22Rv1 (cell line): ENCODE data around the gene KLHL12.
"Not testable (repeated sequence)": the region's sequence is repeated elsewhere in the genome, so short reads cannot be mapped to it uniquely, and the experiment has no call there.

Experiments used
- H3K27ac ChIP-seq: fragments of 450-650 bp; 2 replicates; pipeline ENCODE4 v1.5.1; 2017
- ZFX ChIP-seq: fragments of 450-650 bp; IDR thresholded peaks from 2 replicates; pipeline ENCODE4 v1.6.1; 2017; ENCODE audit warnings: antibody characterized with exemption, borderline replicate concordance
- TF ChIP-seq, protein P1 (sequence below): fragments of 450-650 bp; IDR thresholded peaks from 2 replicates; pipeline ENCODE4 v1.5.1; 2017; ENCODE audit warnings: mild to moderate bottlenecking

KLHL12 gene

DNA sequence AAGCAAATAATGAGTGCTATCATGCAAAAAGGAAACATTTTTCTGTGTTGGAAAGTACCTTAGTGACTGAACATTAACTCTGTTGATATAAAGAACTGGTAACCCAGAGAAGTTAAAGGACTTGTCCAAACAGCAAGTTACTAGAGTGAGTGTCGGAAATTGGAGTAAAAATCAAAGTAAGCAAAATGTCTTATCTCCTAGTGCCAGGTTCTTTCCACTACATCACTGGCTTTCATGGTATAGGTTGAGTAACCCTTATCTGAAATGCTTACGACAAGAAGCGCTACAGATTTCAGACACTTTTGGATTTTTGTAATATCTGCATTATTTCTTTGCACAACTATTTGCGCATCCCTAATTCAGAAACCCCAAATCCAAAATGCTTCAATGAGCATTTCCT lies 21.7 kb downstream of the KLHL12 start:
- H3K27ac ChIP-seq: no peak overlapping the region
- TF ChIP-seq, protein P1, sequence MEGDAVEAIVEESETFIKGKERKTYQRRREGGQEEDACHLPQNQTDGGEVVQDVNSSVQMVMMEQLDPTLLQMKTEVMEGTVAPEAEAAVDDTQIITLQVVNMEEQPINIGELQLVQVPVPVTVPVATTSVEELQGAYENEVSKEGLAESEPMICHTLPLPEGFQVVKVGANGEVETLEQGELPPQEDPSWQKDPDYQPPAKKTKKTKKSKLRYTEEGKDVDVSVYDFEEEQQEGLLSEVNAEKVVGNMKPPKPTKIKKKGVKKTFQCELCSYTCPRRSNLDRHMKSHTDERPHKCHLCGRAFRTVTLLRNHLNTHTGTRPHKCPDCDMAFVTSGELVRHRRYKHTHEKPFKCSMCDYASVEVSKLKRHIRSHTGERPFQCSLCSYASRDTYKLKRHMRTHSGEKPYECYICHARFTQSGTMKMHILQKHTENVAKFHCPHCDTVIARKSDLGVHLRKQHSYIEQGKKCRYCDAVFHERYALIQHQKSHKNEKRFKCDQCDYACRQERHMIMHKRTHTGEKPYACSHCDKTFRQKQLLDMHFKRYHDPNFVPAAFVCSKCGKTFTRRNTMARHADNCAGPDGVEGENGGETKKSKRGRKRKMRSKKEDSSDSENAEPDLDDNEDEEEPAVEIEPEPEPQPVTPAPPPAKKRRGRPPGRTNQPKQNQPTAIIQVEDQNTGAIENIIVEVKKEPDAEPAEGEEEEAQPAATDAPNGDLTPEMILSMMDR: no peak
- TF ChIP-seq ZFX: no peak

DNA sequence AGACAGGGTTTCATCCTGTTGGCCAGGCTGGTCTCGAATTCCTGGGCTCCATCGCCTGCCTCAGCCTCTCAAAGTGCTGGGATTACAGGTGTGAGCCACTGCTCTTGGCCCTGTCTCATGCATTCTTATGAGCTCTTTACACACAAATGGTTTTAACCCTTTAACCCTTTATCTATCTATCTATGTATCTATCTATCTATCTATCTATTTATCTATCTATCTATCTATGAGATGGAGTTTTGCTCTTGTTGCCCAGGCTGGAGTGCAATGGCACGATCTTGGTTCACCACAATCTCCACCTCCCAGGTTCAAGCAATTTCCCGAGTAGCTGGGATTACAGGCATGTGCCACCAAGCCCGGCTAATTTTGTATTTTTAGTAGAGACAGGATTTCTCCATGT lies 23.2 kb downstream of the KLHL12 start:
- not testable (repeated sequence) for H3K27ac ChIP-seq

DNA sequence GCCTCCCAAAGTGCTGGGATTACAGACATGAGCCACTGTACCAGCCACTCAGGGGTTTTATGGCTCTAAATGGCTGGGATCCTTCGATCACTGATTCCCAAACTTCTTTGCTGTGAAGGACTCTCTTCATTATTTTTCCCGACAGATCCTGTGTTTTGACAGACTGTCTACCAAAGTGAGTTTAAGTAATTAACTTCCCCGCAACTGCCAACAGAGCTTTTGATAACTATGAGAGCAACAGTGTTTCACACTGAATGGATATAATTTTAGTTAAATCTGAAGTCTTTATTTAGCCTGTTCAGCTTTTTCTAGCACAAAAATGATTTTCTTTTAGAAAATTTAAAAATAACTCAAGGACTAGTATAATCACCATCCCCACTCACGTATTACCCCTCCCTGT lies 25.5 kb downstream of the KLHL12 start:
- H3K27ac ChIP-seq: no peak overlapping the region
- TF ChIP-seq, protein P1: no peak
- TF ChIP-seq ZFX: no peak

GRCh38 chr1:202892501-202892900 lies 34.5 kb downstream of the KLHL12 start:
- no peak overlapping the region for H3K27ac ChIP-seq
- TF ChIP-seq ZFX: no peak
- TF ChIP-seq, protein P1: no peak

GRCh38 chr1:202890392-202890791 lies 36.6 kb downstream of the KLHL12 start:
- no peak for TF ChIP-seq ZFX
- TF ChIP-seq, protein P1: no peak
- H3K27ac ChIP-seq: peak overlapping the region; percentile 97; the same call in 1 of the 2 replicates

GRCh38 chr1:202888531-202889360 lies 38.3 kb downstream of the KLHL12 start, which contains the start of gene RABIF:
TSS of gene RABIF (minus strand) at chr1:202889149. CDS start at chr1:202889098, 51 bp downstream.
- TF ChIP-seq ZFX: no peak
- TF ChIP-seq, protein P1: peak; percentile 36
- H3K27ac ChIP-seq: peak within 1 kb of the TSS; percentile 97

DNA sequence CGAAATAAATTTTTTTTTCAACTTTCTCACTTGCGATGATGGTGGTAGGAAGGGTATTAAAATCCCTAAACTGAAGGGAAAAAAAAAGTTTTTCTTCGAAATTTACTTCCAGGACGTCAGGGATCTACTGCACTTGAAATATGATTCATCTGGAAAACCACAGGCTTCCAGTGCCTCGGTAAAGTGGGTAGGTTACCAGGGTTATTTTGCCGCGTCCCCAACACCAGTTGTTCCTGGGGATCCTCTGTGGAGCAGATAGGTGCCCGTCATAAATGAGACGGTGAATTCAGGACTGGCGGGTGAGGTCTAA lies 38.9 kb downstream of the KLHL12 start:
- TF ChIP-seq, protein P1: no peak
- TF ChIP-seq ZFX: no peak
- H3K27ac ChIP-seq: peak overlapping the region; percentile 97
